H9 (cell line): ENCODE results near the gene THAP4. TPM values are rescaled to one million over a fixed set of nuclear protein-coding genes. Genes with fewer than 3 reads are reported as not detected.
A peak's percentile ranks its signal among the peaks of the same experiment; 100 is the strongest.

Experiments used
- DNase-seq: peaks from one replicate; pipeline ENCODE4 v3.0.0-alpha.2; 2017
- H2AFZ ChIP-seq: one replicate; pipeline ENCODE4 v1.6.1; 2013; ENCODE audit warnings: mild to moderate bottlenecking, low read length, control low read depth, moderate library complexity
- H2AK5ac ChIP-seq: 2 replicates; pipeline ENCODE4 v1.6.1; 2013; ENCODE audit warnings: low read length, control low read depth, mixed read lengths; ENCODE audit not compliant: insufficient read length
- H2BK120ac ChIP-seq: one replicate; pipeline ENCODE4 v1.6.1; 2013; ENCODE audit warnings: low read depth, mild to moderate bottlenecking, low read length, control low read depth, inconsistent platforms; ENCODE audit not compliant: poor library complexity, severe bottlenecking
- H2BK12ac ChIP-seq: 2 replicates; pipeline ENCODE4 v1.6.1; 2013; ENCODE audit warnings: low read length, control low read depth, mixed read lengths, low read depth; ENCODE audit not compliant: insufficient read length
- H2BK15ac ChIP-seq: 2 replicates; pipeline ENCODE4 v1.6.1; 2013; ENCODE audit warnings: low read depth, low read length, control low read depth
- H2BK20ac ChIP-seq: one replicate; pipeline ENCODE4 v1.6.1; 2013; ENCODE audit warnings: low read depth, mild to moderate bottlenecking, low read length, control low read depth, inconsistent platforms; ENCODE audit not compliant: poor library complexity, severe bottlenecking
- H2BK5ac ChIP-seq: 2 replicates; pipeline ENCODE4 v1.6.1; 2013; ENCODE audit warnings: low read length, control low read depth, mixed read lengths; ENCODE audit not compliant: insufficient read length
- H3K14ac ChIP-seq: 2 replicates; pipeline ENCODE4 v1.6.1; 2013; ENCODE audit warnings: low read length, control low read depth; ENCODE audit not compliant: insufficient read depth
- H3K18ac ChIP-seq: 2 replicates; pipeline ENCODE4 v1.6.1; 2013; ENCODE audit warnings: low read depth, mild to moderate bottlenecking, mixed read lengths, low read length, control low read depth; ENCODE audit not compliant: insufficient read length
- H3K23ac ChIP-seq: 2 replicates; pipeline ENCODE4 v1.6.1; 2013; ENCODE audit warnings: low read length, control low read depth, mixed read lengths, low read depth; ENCODE audit not compliant: insufficient read length
- H3K23me2 ChIP-seq: 2 replicates; pipeline ENCODE4 v1.6.1; 2013; ENCODE audit warnings: low read depth, mild to moderate bottlenecking, mixed read lengths, low read length, control low read depth; ENCODE audit not compliant: insufficient read length, poor library complexity, severe bottlenecking
- H3K27ac ChIP-seq: 2 replicates; pipeline ENCODE4 v1.5.1; 2013; ENCODE audit warnings: low read length, control low read depth, mixed read lengths, low read depth; ENCODE audit not compliant: insufficient read length
- H3K27me3 ChIP-seq: 2 replicates; pipeline ENCODE4 v1.6.1; 2013; ENCODE audit warnings: low read length, control low read depth, inconsistent platforms; ENCODE audit not compliant: insufficient read depth
- H3K4ac ChIP-seq: 2 replicates; pipeline ENCODE4 v1.6.1; 2013; ENCODE audit warnings: low read depth, mild to moderate bottlenecking, control low read depth, inconsistent platforms, low read length, moderate library complexity
- H3K4me1 ChIP-seq: 2 replicates; pipeline ENCODE4 v1.6.1; 2013; ENCODE audit warnings: low read length, control low read depth, inconsistent platforms; ENCODE audit not compliant: insufficient read depth
- H3K4me2 ChIP-seq: 2 replicates; pipeline ENCODE4 v1.6.1; 2013; ENCODE audit warnings: low read length, control low read depth, mixed read lengths; ENCODE audit not compliant: insufficient read length, insufficient read depth
- H3K56ac ChIP-seq: 2 replicates; pipeline ENCODE4 v1.6.1; 2013; ENCODE audit warnings: low read depth, mild to moderate bottlenecking, mixed read lengths, low read length, control low read depth; ENCODE audit not compliant: insufficient read length
- H3K79me1 ChIP-seq: 2 replicates; pipeline ENCODE4 v1.6.1; 2013; ENCODE audit warnings: low read depth, mild to moderate bottlenecking, moderate library complexity, low read length, control low read depth, inconsistent platforms; ENCODE audit not compliant: insufficient read depth, poor library complexity, severe bottlenecking
- H3K79me2 ChIP-seq: 2 replicates; pipeline ENCODE4 v1.6.1; 2013; ENCODE audit warnings: low read length, control low read depth, inconsistent platforms; ENCODE audit not compliant: insufficient read depth
- H3K9ac ChIP-seq: 2 replicates; pipeline ENCODE4 v1.6.1; 2013; ENCODE audit warnings: low read length, control low read depth, mixed read lengths; ENCODE audit not compliant: insufficient read length; ENCODE audit errors: extremely low read depth
- H3K9me3 ChIP-seq: one replicate; pipeline ENCODE4 v1.6.1; 2013; ENCODE audit warnings: low read depth, low read length, inconsistent platforms; ENCODE audit not compliant: control insufficient read depth
- H3T11ph ChIP-seq: one replicate; pipeline ENCODE4 v1.6.1; 2013; ENCODE audit warnings: mild to moderate bottlenecking, low read length, control low read depth, inconsistent platforms
- H4K20me1 ChIP-seq: one replicate; pipeline ENCODE4 v1.6.1; 2013; ENCODE audit not compliant: control insufficient read depth, insufficient read length, insufficient read depth
- H4K5ac ChIP-seq: 2 replicates; pipeline ENCODE4 v1.6.1; 2013; ENCODE audit warnings: low read depth, mild to moderate bottlenecking, mixed read lengths, low read length, control low read depth; ENCODE audit not compliant: insufficient read length
- H4K8ac ChIP-seq: replicated peaks from 2 replicates; pipeline ENCODE4 v1.6.1; 2013; ENCODE audit warnings: low read length, control low read depth, mixed read lengths, low read depth; ENCODE audit not compliant: insufficient read length
- H4K91ac ChIP-seq: 2 replicates; pipeline ENCODE4 v1.6.1; 2013; ENCODE audit warnings: low read depth, mild to moderate bottlenecking, moderate library complexity, mixed read lengths, low read length, control low read depth; ENCODE audit not compliant: insufficient read length
- H3K27ac Mint-ChIP-seq, 3 experiments: 2 replicates in 2 of 3; 3 replicates in 1 of 3; pipeline ENCODE4 v1.8.0; 2020 to 2021; ENCODE audit warnings: mixed read lengths in 3 of 3, mild to moderate bottlenecking in 1 of 3, moderate library complexity in 1 of 3
- H3K27me3 Mint-ChIP-seq: 2 replicates; pipeline ENCODE4 v1.8.0; 2021; ENCODE audit warnings: low read depth, mild to moderate bottlenecking, moderate library complexity, mixed read lengths
- H3K36me3 Mint-ChIP-seq, 3 experiments: 2 replicates in 2 of 3; 3 replicates in 1 of 3; pipeline ENCODE4 v1.8.0; 2020 to 2021; ENCODE audit warnings: low read depth in 3 of 3, mixed read lengths in 3 of 3; ENCODE audit not compliant: insufficient read depth in 1 of 3
- H3K4me1 Mint-ChIP-seq, 2 experiments: 2 replicates each; pipeline ENCODE4 v1.8.0; 2020; ENCODE audit warnings: mixed read lengths in 2 of 2
- H3K4me3 Mint-ChIP-seq, 2 experiments: 2 replicates in 1 of 2; 3 replicates in 1 of 2; pipeline ENCODE4 v1.8.0; 2020 to 2021; ENCODE audit warnings: mild to moderate bottlenecking in 2 of 2, mixed read lengths in 2 of 2, moderate library complexity in 1 of 2
- H3K9me3 Mint-ChIP-seq, 2 experiments: 2 replicates in 1 of 2; 3 replicates in 1 of 2; pipeline ENCODE4 v1.8.0; 2020; ENCODE audit warnings: mild to moderate bottlenecking in 2 of 2, mixed read lengths in 2 of 2, moderate library complexity in 1 of 2
- WGBS: extraction: QIAGEN DNeasy Blood & Tissue Kit; methylation state at CpG from one replicate; pipeline ENCODE4 v1.1.7; 2013; ENCODE audit warnings: missing lambda C conversion rate, low lambda C conversion rate, mixed read lengths; ENCODE audit not compliant: insufficient read length; ENCODE audit errors: extremely low coverage; 5-methylcytosine and 5-hydroxymethylcytosine counted together
- total RNA-seq: library from RNA; stranded (reverse); gene quantifications from 2 replicates; pipeline ENCODE4 v1.2.1, GENCODE V29; 2021
- TF ChIP-seq, protein P1 (sequence below): fragments of 200-600 bp; sonication (generic); conservative IDR thresholded peaks from 3 replicates; pipeline ENCODE4 v1.8.0; 2021; ENCODE audit warnings: antibody characterized with exemption, mild to moderate bottlenecking

THAP4 gene
- total RNA-seq, 1 experiment from 2014 or later: 70.6 TPM

DNA sequence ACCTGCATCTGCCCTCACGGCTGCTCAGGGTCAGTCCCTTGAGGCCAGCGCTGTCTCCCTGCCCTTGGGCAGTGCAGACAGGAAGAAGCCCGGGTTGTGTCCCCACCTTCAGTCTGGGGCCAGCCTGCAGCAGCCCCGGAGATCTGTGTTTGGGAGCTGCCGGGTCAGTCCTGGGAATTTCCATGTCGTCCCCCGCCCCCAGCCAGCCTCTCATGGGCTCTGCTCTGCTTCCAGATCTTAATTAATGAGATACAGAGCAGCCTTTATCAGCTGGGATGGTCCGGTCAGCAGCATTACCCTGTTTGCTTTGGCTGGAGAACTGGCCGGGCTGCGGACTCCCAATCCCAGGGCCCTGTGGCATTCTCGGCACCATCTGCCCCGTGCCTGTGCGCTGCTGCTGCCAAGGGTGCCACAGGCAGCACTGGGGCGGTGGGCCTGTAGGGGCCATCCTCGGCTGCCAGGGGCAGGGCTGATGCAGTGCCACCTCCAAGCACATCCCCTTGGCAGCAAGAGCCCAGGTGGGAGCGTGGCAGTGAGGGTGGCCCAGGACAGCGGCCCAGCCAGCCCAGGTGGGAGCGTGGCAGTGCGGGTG, 76.0 kb downstream of the THAP4 start:
- DNase-seq: no peak
- Histone ChIP-seq H3K79me1 (no peaks in the 10 kb centered on the region), H3K56ac (no peak overlapping the region), H3K18ac (no peak overlapping the region), H2BK20ac (no peak overlapping the region), H3K4me1 (no peaks in the 10 kb centered on the region; the same call in 1 of the 2 replicates), H3K79me2 (no peaks in the 10 kb centered on the region; the same call in 1 of the 2 replicates), H2BK120ac (no peak overlapping the region), H4K20me1 (no peaks in the 10 kb centered on the region), H2BK15ac (no peak overlapping the region), H3K9ac (no peak overlapping the region), H3T11ph (no peak overlapping the region), H4K91ac (no peak overlapping the region), H2AFZ (no peak overlapping the region), H3K23me2 (peaks cover 6% of the 10 kb centered on the region), H3K27ac (no peak overlapping the region), H3K14ac (no peak overlapping the region), H3K4me2 (no peak overlapping the region), H3K9me3 (no peaks in the 10 kb centered on the region), H4K5ac (no peak overlapping the region), H2AK5ac (no peak overlapping the region), H2BK5ac (no peak overlapping the region), H3K4ac (no peak overlapping the region), H3K23ac (no peak overlapping the region), H2BK12ac (no peak overlapping the region), H3K27me3 (no peaks in the 10 kb centered on the region), H4K8ac (no peak overlapping the region)
- peaks cover 2 to 8% (median 3%) of the 10 kb centered on the region in 3 experiments; a peak in 4 of 7 replicates for H3K36me3 Mint-ChIP-seq
- no peak overlapping the region; a peak in 1 of 7 replicates for H3K27ac Mint-ChIP-seq
- H3K4me3 Mint-ChIP-seq: peak overlapping the region in 1 of 2 experiments; percentile 73; a peak in 1 of 5 replicates
- no CpG with 5 or more reads among the region's 19 CpGs for WGBS
- peaks cover 0 to 3% of the 10 kb centered on the region in 2 experiments; a peak in 2 of 5 replicates for H3K9me3 Mint-ChIP-seq
- H3K27me3 Mint-ChIP-seq: no peaks in the 10 kb centered on the region; the same call in 1 of the 2 replicates
- peaks cover 10 to 21% of the 10 kb centered on the region in 2 experiments for H3K4me1 Mint-ChIP-seq
- TF ChIP-seq, protein P1, sequence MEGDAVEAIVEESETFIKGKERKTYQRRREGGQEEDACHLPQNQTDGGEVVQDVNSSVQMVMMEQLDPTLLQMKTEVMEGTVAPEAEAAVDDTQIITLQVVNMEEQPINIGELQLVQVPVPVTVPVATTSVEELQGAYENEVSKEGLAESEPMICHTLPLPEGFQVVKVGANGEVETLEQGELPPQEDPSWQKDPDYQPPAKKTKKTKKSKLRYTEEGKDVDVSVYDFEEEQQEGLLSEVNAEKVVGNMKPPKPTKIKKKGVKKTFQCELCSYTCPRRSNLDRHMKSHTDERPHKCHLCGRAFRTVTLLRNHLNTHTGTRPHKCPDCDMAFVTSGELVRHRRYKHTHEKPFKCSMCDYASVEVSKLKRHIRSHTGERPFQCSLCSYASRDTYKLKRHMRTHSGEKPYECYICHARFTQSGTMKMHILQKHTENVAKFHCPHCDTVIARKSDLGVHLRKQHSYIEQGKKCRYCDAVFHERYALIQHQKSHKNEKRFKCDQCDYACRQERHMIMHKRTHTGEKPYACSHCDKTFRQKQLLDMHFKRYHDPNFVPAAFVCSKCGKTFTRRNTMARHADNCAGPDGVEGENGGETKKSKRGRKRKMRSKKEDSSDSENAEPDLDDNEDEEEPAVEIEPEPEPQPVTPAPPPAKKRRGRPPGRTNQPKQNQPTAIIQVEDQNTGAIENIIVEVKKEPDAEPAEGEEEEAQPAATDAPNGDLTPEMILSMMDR: no peak
